HS-5 (cell line): ENCODE data around the gene EIF3I.
"Not testable (repeated sequence)": the region's sequence is repeated elsewhere in the genome, so short reads cannot be mapped to it uniquely, and the experiment has no call there.

Experiments
- DNase-seq: peaks from one replicate; pipeline ENCODE4 v3.0.0-alpha.2; 2012; ENCODE audit warnings: low read depth

Gene EIF3I

GRCh38 chr1:32232558-32233304 is 10.5 kb downstream of the EIF3I start:
- no peak for DNase-seq

- no peak for DNase-seq
Observed at GRCh38 chr1:32234792-32235191, 12.6 kb downstream of the EIF3I start.

- no peak for DNase-seq
Observed at GRCh38 chr1:32239337-32239736, 17.1 kb downstream of the EIF3I start.

- no peak for DNase-seq
Observed at GRCh38 chr1:32239790-32240139, 17.6 kb downstream of the EIF3I start.

GRCh38 chr1:32240140-32240951 is 18.1 kb downstream of the EIF3I start:
- no peak for DNase-seq

GRCh38 chr1:32241001-32241763 is 19.0 kb downstream of the EIF3I start:
- DNase-seq = no peak

GRCh38 chr1:32242341-32242851 is 20.2 kb downstream of the EIF3I start:
- no peak for DNase-seq

- DNase-seq = peak; percentile 59
Observed at GRCh38 chr1:32246888-32247273, 24.7 kb downstream of the EIF3I start, which contains the start of gene FAM167B. Gene FAM167B (plus strand): TSS chr1:32247222. CDS start chr1:32247422, 200 bp downstream.

GRCh38 chr1:32247452-32247851 is 25.2 kb downstream of the EIF3I start:
- DNase-seq = no peak

GRCh38 chr1:32247983-32248889 is 26.0 kb downstream of the EIF3I start:
- no peak for DNase-seq

- no peak for DNase-seq
Observed at GRCh38 chr1:32249831-32250525, 27.8 kb downstream of the EIF3I start.

- no peak for DNase-seq
Observed at GRCh38 chr1:32250893-32251716, 28.9 kb downstream of the EIF3I start, which contains the start of gene LCK. Gene LCK (plus strand): TSS chr1:32251265. CDS start chr1:32274330, 23,065 bp downstream.

- no peak for DNase-seq
Observed at GRCh38 chr1:32255072-32256071, 33.2 kb downstream of the EIF3I start.

GRCh38 chr1:32256473-32257226 is 34.4 kb downstream of the EIF3I start:
- no peak for DNase-seq

- DNase-seq = no peak
Observed at GRCh38 chr1:32257227-32257508, 35.0 kb downstream of the EIF3I start.

GRCh38 chr1:32263236-32263593 is 41.0 kb downstream of the EIF3I start:
- DNase-seq = not testable (repeated sequence)

GRCh38 chr1:32263744-32264143 is 41.5 kb downstream of the EIF3I start:
- no peak for DNase-seq

GRCh38 chr1:32265846-32266245 is 43.6 kb downstream of the EIF3I start:
- DNase-seq = no peak
